ENCODE data around the gene KLHDC3. TPM values are rescaled to one million over a fixed set of nuclear protein-coding genes. Genes with fewer than 3 reads are reported as not detected.

KLHDC3 gene
- total and polyA plus RNA-seq, 12 donors = 51.2 to 144 (median 110) TPM

- DNase-seq = no peak
- intact Hi-C loops (cut with DNase I) = no loop called here
- H3K9me3 ChIP-seq (replicated peaks in 1 of 3) = no peaks in the 10 kb centered on the region
- H3K27me3 ChIP-seq = no peaks in the 10 kb centered on the region
- H3K27ac ChIP-seq = no peak overlapping the region
- TF ChIP-seq, protein P1, sequence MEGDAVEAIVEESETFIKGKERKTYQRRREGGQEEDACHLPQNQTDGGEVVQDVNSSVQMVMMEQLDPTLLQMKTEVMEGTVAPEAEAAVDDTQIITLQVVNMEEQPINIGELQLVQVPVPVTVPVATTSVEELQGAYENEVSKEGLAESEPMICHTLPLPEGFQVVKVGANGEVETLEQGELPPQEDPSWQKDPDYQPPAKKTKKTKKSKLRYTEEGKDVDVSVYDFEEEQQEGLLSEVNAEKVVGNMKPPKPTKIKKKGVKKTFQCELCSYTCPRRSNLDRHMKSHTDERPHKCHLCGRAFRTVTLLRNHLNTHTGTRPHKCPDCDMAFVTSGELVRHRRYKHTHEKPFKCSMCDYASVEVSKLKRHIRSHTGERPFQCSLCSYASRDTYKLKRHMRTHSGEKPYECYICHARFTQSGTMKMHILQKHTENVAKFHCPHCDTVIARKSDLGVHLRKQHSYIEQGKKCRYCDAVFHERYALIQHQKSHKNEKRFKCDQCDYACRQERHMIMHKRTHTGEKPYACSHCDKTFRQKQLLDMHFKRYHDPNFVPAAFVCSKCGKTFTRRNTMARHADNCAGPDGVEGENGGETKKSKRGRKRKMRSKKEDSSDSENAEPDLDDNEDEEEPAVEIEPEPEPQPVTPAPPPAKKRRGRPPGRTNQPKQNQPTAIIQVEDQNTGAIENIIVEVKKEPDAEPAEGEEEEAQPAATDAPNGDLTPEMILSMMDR (IDR thresholded peaks at IDR 0.05) = no peak
- no peak for TF ChIP-seq POLR2A (IDR thresholded peaks at IDR 0.05)
- H3K4me1 ChIP-seq (replicated peaks in 1 of 2) = peaks cover 3 to 8% of the 10 kb centered on the region in 2 donors
- WGBS, 4 donors = 95 to 100% (median 96%) methylated on average over 1 to 12 of the region's 12 CpGs
- no peak overlapping the region for H3K4me3 ChIP-seq
- H3K36me3 ChIP-seq (replicated peaks in 1 of 2) = peaks cover 0 to 50% of the 10 kb centered on the region in 2 donors
Measured at GRCh38 chr6:42968126-42968701, 45.8 kb upstream of the KLHDC3 start.

GRCh38 chr6:42968783-42969182, 45.3 kb upstream of the KLHDC3 start:
- Histone ChIP-seq H3K4me1 (replicated peaks in 1 of 2) (peaks cover 3 to 8% of the 10 kb centered on the region in 2 donors), H3K27me3 (no peaks in the 10 kb centered on the region), H3K9me3 (replicated peaks in 1 of 3) (no peaks in the 10 kb centered on the region), H3K27ac (no peak overlapping the region), H3K36me3 (replicated peaks in 1 of 2) (peaks cover 0 to 55% of the 10 kb centered on the region in 2 donors), H3K4me3 (no peak overlapping the region)
- no peak for TF ChIP-seq POLR2A (IDR thresholded peaks at IDR 0.05)
- TF ChIP-seq, protein P1 (IDR thresholded peaks at IDR 0.05) = no peak
- WGBS, 4 donors = 69 to 88% (median 77%) methylated on average over 2 to 4 of the region's 4 CpGs
- intact Hi-C loops (cut with DNase I) = no loop called here
- DNase-seq = no peak

DNA sequence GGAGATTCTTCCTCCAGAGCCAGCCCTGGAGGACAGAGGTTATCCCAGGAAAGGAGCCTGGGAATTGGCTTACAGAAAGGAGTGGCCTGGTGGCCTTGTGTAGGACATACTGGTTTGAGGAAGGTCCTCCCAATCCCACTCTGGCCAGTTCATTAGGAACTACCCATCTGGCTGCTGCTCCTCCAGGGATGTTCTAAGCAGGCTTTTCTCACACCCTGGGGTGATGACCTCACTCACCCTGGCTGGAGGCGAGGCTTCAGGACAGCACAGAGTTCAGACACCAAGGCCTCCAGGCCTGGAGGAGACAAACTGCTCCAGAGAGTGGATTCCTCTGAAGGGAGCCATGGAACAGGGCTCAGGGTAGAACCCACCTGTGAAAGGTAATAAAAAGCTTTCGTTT, 44.6 kb upstream of the KLHDC3 start:
- Histone ChIP-seq H3K36me3 (replicated peaks in 1 of 2) (peaks cover 0 to 51% of the 10 kb centered on the region in 2 donors), H3K27ac (no peak overlapping the region), H3K27me3 (no peaks in the 10 kb centered on the region), H3K4me1 (replicated peaks in 1 of 2) (peaks cover 3 to 8% of the 10 kb centered on the region in 2 donors), H3K4me3 (no peak overlapping the region), H3K9me3 (replicated peaks in 1 of 3) (no peaks in the 10 kb centered on the region)
- intact Hi-C loops (cut with DNase I) = no loop called here
- TF ChIP-seq, protein P1 (IDR thresholded peaks at IDR 0.05) = no peak
- TF ChIP-seq POLR2A (IDR thresholded peaks at IDR 0.05) = no peak
- no peak for DNase-seq
- WGBS, 4 donors = 77 to 96% (median 84%) methylated on average over 2 of the region's 2 CpGs

- peaks cover 3 to 8% of the 10 kb centered on the region in 2 donors for H3K4me1 ChIP-seq (replicated peaks in 1 of 2)
- intact Hi-C loops (cut with DNase I) = no loop called here
- WGBS, 4 donors = 89 to 100% (median 95%) methylated on average over 4 of the region's 4 CpGs
- TF ChIP-seq, protein P1 (IDR thresholded peaks at IDR 0.05) = no peak
- H3K27me3 ChIP-seq = no peaks in the 10 kb centered on the region
- no peak overlapping the region for H3K4me3 ChIP-seq
- H3K27ac ChIP-seq = no peak overlapping the region
- peaks cover 0 to 46% of the 10 kb centered on the region in 2 donors for H3K36me3 ChIP-seq (replicated peaks in 1 of 2)
- no peaks in the 10 kb centered on the region for H3K9me3 ChIP-seq (replicated peaks in 1 of 3)
- no peak for DNase-seq
Measured at GRCh38 chr6:42969934-42970333, 44.1 kb upstream of the KLHDC3 start.
